H54 (cell line): ENCODE results near the gene HIVEP3.

Experiments
- DNase-seq: peaks from one replicate; pipeline ENCODE4 v3.0.0; 2011; ENCODE audit warnings: low spot score, mixed read lengths; ENCODE audit not compliant: insufficient read length
- FAIRE-seq: peaks from 3 replicates; lab custom pipeline; 2011; peaks lifted over from hg19 to GRCh38; lab: Jason Lieb, UNC
- POLR2A ChIP-seq: IDR thresholded peaks from 2 replicates; pipeline ENCODE4 v1.6.1; 2011; ENCODE audit warnings: low read depth, mild to moderate bottlenecking, low read length

HIVEP3 gene

DNA sequence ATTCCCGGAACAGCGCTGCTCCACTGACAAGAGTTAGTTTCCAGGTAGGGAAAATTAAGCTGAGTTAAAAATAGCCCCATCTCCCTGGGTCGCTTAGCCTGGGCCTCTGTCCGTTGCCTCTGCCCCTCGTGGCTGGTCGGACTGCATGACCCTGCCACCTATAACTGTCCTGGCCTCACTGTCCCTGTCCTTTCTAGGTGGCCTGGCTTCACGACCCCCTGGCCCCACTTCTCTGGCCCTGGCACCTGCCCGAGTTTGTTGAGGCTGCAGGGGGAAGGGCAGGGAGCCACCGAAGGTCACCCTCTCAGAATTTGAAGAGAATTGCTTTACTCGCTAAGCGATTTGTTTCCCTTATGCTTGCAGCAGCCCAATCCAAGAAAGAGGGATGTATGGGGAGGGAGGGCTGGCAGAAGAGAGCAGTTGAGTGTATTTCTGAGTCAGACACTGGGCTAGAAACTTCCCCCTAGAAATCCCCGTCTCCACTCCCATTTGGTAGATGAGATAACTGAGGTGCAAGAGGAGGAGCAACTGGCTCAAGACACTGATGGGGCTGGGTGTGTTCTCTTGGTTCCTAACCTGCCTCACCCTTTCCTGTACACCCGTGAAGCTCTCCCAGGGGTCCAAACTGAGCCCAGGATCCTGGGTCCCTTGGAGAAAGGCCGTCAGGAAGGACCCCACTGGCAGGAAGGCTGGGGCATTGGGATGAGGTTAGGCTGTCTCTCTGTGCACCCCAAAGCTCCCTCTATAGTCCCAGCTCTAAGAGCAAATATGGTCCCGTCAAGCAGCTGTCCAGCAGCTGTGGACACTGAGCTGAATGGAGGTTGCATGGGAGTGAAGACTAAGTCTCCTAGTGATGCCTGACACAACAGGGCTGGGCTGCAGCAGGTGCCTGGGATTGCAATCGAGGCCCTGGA, 431.3 kb downstream of the HIVEP3 start:
- FAIRE-seq (no peak), DNase-seq (no peak)
- TF ChIP-seq POLR2A: no peak

GRCh38 chr1:41486371-41487125, 432.2 kb downstream of the HIVEP3 start:
- FAIRE-seq: no peak
- TF ChIP-seq POLR2A: no peak
- no peak for DNase-seq

- no peak for TF ChIP-seq POLR2A
- no peak for FAIRE-seq
- DNase-seq: no peak
These were observed 432.7 kb downstream of the HIVEP3 start for GRCh38 chr1:41486053-41486370.

DNA sequence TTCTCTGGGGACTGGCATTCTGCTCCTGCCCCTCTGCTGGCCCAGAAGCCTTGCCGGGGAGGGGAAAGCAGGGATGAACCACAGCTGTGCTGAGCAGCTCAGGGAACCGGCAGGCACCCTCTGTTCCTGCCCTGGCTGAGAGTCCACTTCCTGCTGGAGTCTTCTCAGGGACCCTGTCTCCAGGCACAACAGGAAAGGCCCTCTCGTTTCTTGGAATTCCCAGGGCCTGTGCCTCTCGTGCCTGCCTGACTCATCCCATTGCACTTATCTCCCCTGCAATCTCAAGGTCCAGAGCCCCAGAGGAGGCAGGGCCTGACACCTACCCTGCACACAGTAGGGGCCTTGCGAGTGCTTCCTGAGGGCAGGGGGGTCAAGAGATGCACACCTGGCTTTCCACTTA, 433.1 kb downstream of the HIVEP3 start:
- DNase-seq (peak; percentile 93), FAIRE-seq (no peak)
- TF ChIP-seq POLR2A: no peak

GRCh38 chr1:41484402-41485241, 434.1 kb downstream of the HIVEP3 start, which contains the start of gene EDN2:
TSS of gene EDN2 (minus strand) at chr1:41484683. CDS start at chr1:41484601, 82 bp downstream.
- no peak for FAIRE-seq
- DNase-seq: no peak
- TF ChIP-seq POLR2A: no peak

GRCh38 chr1:41483960-41484401, 434.7 kb downstream of the HIVEP3 start:
- FAIRE-seq (no peak), DNase-seq (no peak)
- no peak for TF ChIP-seq POLR2A

DNA sequence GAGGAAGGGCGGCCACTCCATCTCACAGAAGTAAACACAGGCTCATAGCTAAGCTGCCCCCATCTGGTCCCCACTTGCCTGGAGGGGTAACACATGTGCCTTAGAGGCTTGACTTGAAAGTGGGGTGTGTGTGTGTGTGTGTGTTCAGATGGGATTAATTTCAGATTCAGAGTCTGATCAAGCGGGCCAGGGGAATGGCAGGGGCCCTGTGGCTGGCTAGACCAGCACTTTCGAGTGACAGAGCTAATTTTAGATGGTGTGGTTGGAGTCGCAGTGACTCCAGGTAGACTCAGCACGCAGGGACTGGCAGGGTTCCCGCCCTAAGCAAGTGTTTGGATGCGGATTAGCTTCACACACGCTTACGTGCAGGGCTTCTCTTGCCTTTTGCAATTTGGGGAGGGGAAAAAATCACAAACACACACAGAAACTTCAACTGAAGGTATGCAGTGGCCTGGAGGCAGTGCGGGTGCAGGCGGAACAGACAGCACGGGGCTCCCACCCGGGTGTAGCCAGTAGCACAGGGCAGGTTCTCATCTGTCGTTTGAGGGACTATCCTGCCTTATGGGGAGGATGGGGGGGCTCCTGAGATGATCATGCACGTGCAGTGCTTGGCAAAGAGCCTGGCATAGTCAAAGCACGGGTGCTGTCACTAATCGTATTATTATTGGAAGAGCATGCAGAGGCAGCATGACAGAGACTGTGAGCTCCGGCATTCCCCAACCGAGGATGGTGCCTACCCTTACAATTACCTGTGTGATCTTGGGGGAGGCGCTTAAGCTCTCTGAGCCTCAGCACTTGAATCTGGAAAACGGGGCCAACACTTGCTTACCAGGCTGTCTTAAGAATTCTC, 435.5 kb downstream of the HIVEP3 start:
- TF ChIP-seq POLR2A: no peak
- no peak for FAIRE-seq
- DNase-seq: no peak

DNA sequence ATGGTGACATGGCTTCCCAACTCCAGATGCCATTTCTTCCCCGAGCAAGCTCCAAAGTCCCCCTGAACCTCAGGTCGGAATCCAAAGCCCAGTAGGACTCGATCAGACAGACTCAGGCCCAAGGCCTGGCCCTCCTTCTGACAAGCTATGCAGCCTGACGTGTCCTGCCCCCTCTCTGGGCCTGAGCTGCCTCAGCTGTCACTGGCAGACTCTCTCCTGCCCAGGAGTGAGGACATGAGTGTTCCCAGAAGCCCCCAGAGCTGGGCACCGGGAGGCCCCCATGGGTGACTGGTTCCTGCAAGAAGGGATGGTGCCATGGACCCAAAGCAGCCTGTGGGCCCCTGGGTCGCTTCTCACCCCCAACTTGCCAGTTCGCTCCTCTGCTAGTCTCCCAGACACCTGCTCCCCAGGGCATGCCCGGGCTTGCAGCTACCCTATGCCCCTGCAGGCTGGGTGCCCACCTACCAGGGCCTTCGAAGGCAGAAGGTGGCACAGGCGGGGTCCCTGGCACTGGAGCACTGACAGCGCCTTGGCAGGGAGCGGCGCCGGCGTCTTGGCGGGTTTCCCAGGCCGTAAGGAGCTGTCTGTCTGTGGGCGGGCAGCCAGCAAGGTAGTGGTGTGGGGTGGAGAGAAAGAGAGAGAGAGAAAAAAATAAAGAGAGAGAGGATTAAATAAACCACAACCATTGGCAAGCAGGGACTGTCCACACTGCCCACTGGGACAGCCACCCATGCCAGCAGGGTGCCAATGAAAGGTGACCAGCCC, 436.5 kb downstream of the HIVEP3 start:
- DNase-seq (no peak), FAIRE-seq (no peak)
- TF ChIP-seq POLR2A: no peak

- no peak for DNase-seq
These were observed 437.5 kb downstream of the HIVEP3 start for GRCh38 chr1:41481109-41481775.

DNA sequence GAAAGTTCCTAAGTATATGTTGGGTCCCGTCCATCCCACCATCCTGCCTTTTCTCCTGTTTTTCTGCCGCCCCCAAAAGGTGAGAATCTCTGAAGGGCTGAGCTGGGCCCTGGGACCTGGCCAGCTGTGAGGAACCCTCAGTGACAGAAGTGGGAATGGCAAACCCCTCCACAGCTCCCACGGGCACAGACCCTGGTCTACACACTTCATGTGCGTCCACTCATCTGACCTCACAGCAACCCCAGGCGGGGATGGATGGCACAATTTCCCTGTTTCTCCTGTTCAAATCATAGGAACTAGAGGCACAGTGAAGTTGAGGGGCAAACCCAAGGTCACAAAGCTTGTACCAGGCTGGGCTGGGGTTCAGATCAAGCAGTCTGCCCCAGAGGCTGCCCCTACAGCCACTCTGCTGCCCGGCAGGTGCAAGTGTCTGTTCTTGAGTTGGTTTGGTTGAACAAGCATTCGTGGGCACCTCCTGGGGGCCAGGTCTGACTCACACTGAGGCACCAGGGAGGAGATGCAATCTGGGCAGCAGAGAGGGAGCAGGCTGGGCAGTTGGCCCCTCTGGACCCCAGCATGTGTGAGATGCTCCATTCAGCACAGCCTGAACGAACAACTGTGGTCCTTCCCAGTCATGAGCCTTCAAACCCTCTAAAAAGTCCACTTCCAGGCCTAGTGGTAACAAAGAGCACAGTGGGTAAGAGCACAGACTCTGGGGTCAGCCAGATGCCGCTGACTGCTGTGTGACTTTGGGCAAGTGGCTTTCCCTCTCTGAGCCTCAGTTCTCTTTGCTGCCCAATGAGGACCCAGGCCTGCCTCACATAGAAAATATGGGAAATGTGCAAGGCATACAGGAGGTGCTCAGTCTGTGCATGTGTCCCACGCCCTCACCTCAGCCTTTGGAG, 438.3 kb downstream of the HIVEP3 start:
- TF ChIP-seq POLR2A: no peak
- FAIRE-seq (no peak), DNase-seq (no peak)

More at GRCh38 chr1:41481109-41481775, 437.5 kb downstream of the HIVEP3 start:
- FAIRE-seq: no peak
- TF ChIP-seq POLR2A: no peak

- TF ChIP-seq POLR2A: no peak
- FAIRE-seq: no peak
These were observed 438.9 kb downstream of the HIVEP3 start for GRCh38 chr1:41479808-41480160.

More at GRCh38 chr1:41479808-41480160, 438.9 kb downstream of the HIVEP3 start:
- no peak for DNase-seq
